GM21447 (cell line): ENCODE data around the gene LCN10.

Experiments
- ATAC-seq: cut with Tn5 transposase; IDR thresholded peaks from one replicate; pipeline ENCODE4 v1.9.1; 2021; ENCODE audit not compliant: unreplicated experiment

The LCN10 gene

DNA sequence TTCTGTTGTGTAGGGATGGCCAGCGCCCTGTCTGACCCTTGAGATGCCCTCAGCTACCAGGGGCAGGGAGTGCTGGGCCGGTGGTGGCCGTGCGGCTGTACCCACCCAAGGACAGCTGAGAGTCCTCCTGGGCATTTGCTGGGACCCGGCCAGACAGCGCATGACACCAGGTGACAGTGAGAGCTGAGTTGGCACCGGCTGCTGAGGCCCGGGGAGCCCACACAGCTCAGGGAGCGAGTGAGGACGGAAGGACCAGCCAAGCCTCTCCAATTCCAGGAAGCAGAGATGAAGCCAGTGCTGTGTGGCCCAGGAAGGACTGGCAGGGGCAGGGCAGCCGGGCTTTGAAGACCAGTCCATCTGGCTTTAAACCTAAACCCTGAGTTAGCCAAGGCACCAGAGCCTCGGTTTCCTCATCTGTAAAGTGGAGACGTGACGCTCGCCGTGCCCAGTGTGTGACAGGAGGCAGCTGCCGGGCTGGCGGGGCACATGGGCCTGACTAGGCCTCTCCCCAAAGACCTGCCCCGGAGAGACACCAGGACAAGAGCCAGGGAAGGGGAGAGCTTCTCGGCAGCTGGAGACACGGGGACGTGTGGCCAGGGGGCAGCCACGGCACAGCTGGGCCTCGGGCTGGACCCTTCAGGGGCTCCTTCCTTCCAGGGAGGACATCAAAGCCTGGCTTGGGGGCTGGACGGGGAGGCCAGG is 52.5 kb downstream of the LCN10 start:
- no peak for ATAC-seq

DNA sequence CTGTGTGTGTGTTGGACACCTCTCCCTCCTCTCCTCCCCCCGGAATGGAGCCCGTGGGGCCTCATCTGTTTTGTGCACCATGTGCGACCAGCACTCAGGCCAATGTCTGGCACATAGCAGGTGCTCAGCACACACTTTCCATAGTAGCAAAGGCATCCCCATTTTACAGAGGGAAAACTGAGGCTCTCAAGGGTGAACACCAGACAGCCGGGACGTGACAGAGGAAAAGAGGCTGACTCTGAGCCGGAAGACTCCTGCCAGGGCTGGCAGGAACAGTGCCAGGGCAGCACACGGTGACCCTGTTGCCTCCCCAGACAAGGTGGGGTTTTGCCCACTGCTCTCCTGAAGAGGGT is 53.7 kb downstream of the LCN10 start:
- ATAC-seq = no peak

DNA sequence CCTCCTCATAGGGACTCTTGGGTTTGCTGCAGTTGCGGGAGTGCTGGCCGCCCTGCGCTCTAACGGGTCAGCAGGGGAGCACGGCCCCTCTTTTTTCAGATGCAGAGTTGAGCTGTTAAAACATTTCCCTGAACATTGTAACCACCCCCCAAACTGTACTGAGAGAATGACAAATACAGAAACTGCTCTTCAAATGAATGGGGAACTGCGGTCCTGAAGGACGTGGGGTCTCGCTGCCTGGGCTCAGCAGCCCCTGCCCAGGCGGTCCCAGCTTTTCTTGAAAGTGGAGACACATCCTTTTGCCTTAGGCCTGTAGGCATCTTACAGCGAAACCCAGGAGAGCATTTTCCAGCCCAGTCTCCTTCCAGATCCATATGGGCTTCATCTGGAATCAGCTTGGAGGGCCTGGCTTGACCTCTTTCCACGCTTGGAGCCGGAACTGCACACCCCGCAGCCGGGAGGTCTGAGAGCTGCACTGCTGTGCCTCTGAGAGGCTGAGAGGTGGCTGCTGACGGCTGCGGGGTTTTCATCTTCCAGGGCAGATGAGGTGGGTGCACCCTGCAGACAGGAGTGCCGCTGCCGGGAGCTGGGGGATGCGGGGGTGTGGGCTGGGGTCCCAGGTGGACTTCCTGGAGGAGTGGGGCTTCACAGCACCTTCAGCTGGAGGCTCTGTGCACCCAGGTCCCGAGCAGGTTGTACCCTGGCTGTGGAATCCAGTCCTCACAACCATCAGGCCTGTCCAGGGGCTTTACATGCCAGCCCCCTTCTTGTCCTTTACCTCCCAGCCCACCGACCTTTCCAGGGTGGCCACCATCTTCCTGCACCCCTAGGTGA is 54.2 kb downstream of the LCN10 start:
- ATAC-seq = peak; percentile 28
